Measurements from ENCODE around the gene PKN1. TPM values are rescaled to one million over a fixed set of nuclear protein-coding genes. Genes with fewer than 3 reads are reported as not detected.
"Not testable (repeated sequence)": the region's sequence is repeated elsewhere in the genome, so short reads cannot be mapped to it uniquely, and the experiment has no call there.

Gene PKN1
- total RNA-seq, 1 donor from 2014 or later, result 68.3 TPM

- FAIRE-seq (no peak), DNase-seq (ENCODE audit: low read depth) (no peak)
- H3K4me2 ChIP-seq (ENCODE audit: low read length), result no peak overlapping the region
- H3K4me3 Mint-ChIP-seq (ENCODE audit: unreplicated experiment), result no peak overlapping the region
- no peaks in the 10 kb centered on the region for H3K4me1 Mint-ChIP-seq (ENCODE audit: low read depth, unreplicated experiment)
- H3K4me3 ChIP-seq (ENCODE audit: insufficient read depth, low read depth, low read length), result no peak overlapping the region
- H3K36me3 ChIP-seq (ENCODE audit: insufficient read depth, low read length), result no peaks in the 10 kb centered on the region
- H3K9ac ChIP-seq (ENCODE audit: low read length), result no peak overlapping the region
- no peaks in the 10 kb centered on the region for H3K4me1 ChIP-seq (ENCODE audit: insufficient read depth, low read length)
- H3K27me3 Mint-ChIP-seq (ENCODE audit: low read depth, unreplicated experiment), result no peaks in the 10 kb centered on the region
- H3K27ac ChIP-seq (ENCODE audit: low read depth, low read length), result no peak overlapping the region
- H3K27ac Mint-ChIP-seq (ENCODE audit: unreplicated experiment), result no peak overlapping the region
- H3K79me2 ChIP-seq (ENCODE audit: insufficient read depth, low read length), result no peaks in the 10 kb centered on the region
- no peak overlapping the region for H2AFZ ChIP-seq (ENCODE audit: low read depth, low read length)
- H3K36me3 Mint-ChIP-seq (ENCODE audit: low read depth, unreplicated experiment), result peaks cover 5% of the 10 kb centered on the region
- H3K27me3 ChIP-seq (ENCODE audit: insufficient read depth, low read length), result no peaks in the 10 kb centered on the region
- no peaks in the 10 kb centered on the region for H3K9me3 ChIP-seq (ENCODE audit: insufficient read depth, low read depth, low read length)
- TF ChIP-seq EZH2 (IDR thresholded peaks at IDR 0.05; ENCODE audit: insufficient read depth, low read length), result no peak
- TF ChIP-seq, protein P1, sequence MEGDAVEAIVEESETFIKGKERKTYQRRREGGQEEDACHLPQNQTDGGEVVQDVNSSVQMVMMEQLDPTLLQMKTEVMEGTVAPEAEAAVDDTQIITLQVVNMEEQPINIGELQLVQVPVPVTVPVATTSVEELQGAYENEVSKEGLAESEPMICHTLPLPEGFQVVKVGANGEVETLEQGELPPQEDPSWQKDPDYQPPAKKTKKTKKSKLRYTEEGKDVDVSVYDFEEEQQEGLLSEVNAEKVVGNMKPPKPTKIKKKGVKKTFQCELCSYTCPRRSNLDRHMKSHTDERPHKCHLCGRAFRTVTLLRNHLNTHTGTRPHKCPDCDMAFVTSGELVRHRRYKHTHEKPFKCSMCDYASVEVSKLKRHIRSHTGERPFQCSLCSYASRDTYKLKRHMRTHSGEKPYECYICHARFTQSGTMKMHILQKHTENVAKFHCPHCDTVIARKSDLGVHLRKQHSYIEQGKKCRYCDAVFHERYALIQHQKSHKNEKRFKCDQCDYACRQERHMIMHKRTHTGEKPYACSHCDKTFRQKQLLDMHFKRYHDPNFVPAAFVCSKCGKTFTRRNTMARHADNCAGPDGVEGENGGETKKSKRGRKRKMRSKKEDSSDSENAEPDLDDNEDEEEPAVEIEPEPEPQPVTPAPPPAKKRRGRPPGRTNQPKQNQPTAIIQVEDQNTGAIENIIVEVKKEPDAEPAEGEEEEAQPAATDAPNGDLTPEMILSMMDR (IDR thresholded peaks at IDR 0.05; ENCODE audit: insufficient read depth, low read depth, low read length), result no peak
- H3K9me3 Mint-ChIP-seq (ENCODE audit: unreplicated experiment), result no peaks in the 10 kb centered on the region
- H4K20me1 ChIP-seq (ENCODE audit: insufficient read depth, low read length), result no peaks in the 10 kb centered on the region
Measured at GRCh38 chr19:14460935-14461334, 27.8 kb downstream of the PKN1 start.

DNA sequence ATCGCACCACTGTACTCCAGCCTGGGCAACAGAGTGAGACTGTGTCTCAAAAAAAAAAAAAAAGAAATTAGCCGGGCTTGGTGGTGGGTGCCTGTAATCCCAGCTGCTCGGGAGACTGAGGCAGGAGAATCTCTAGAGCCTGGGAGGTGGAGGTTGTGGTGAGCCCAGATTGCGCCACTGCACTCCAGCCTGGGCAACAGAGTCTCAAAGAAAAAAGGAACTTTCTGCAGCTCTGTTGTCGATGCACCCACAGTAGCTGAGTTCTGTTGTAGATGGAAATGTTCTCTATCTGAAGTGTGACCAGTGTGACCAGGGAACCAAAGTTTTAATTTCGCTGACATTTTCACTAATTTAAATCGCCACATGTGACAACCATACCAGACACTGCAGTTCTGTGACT, 29.3 kb downstream of the PKN1 start:
- H3K9me3 ChIP-seq (ENCODE audit: insufficient read depth, low read depth, low read length); H3K36me3 Mint-ChIP-seq (ENCODE audit: low read depth, unreplicated experiment); H3K9me3 Mint-ChIP-seq (ENCODE audit: unreplicated experiment); FAIRE-seq; H3K4me2 ChIP-seq (ENCODE audit: low read length); H3K9ac ChIP-seq (ENCODE audit: low read length); H3K79me2 ChIP-seq (ENCODE audit: insufficient read depth, low read length); H3K27me3 ChIP-seq (ENCODE audit: insufficient read depth, low read length); H3K4me1 Mint-ChIP-seq (ENCODE audit: low read depth, unreplicated experiment); H3K4me3 ChIP-seq (ENCODE audit: insufficient read depth, low read depth, low read length); H3K4me1 ChIP-seq (ENCODE audit: insufficient read depth, low read length); H3K4me3 Mint-ChIP-seq (ENCODE audit: unreplicated experiment); H3K36me3 ChIP-seq (ENCODE audit: insufficient read depth, low read length); H4K20me1 ChIP-seq (ENCODE audit: insufficient read depth, low read length); DNase-seq (ENCODE audit: low read depth); H3K27ac ChIP-seq (ENCODE audit: low read depth, low read length); H2AFZ ChIP-seq (ENCODE audit: low read depth, low read length); H3K27ac Mint-ChIP-seq (ENCODE audit: unreplicated experiment); H3K27me3 Mint-ChIP-seq (ENCODE audit: low read depth, unreplicated experiment): not testable (repeated sequence)

DNA sequence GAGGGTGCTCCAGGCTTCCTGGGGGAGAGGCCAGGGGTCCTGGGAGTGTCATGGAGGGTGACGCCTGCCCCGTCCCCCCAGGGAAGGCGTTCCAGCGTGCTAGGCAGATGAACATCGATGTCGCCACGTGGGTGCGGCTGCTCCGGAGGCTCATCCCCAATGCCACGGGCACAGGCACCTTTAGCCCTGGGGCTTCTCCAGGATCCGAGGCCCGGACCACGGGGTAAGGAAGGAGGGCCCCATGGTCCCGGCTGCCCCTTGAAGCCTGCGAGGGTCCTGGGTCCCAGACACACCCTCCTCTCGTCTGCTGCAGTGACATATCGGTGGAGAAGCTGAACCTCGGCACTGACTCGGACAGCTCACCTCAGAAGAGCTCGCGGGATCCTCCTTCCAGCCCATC, 30.6 kb downstream of the PKN1 start:
- no peak overlapping the region for H3K4me2 ChIP-seq (ENCODE audit: low read length)
- Mint-ChIP-seq H3K9me3 (ENCODE audit: unreplicated experiment) (no peaks in the 10 kb centered on the region), H3K36me3 (ENCODE audit: low read depth, unreplicated experiment) (peaks cover 7% of the 10 kb centered on the region), H3K27ac (ENCODE audit: unreplicated experiment) (no peak overlapping the region), H3K4me1 (ENCODE audit: low read depth, unreplicated experiment) (no peaks in the 10 kb centered on the region), H3K4me3 (ENCODE audit: unreplicated experiment) (no peak overlapping the region), H3K27me3 (ENCODE audit: low read depth, unreplicated experiment) (no peaks in the 10 kb centered on the region)
- no peaks in the 10 kb centered on the region for H3K27me3 ChIP-seq (ENCODE audit: insufficient read depth, low read length)
- H3K4me1 ChIP-seq (ENCODE audit: insufficient read depth, low read length), result no peaks in the 10 kb centered on the region
- no peaks in the 10 kb centered on the region for H3K36me3 ChIP-seq (ENCODE audit: insufficient read depth, low read length)
- DNase-seq (ENCODE audit: low read depth) (no peak), FAIRE-seq (no peak)
- H3K4me3 ChIP-seq (ENCODE audit: insufficient read depth, low read depth, low read length), result no peak overlapping the region
- H4K20me1 ChIP-seq (ENCODE audit: insufficient read depth, low read length), result no peaks in the 10 kb centered on the region
- H3K9me3 ChIP-seq (ENCODE audit: insufficient read depth, low read depth, low read length), result no peaks in the 10 kb centered on the region
- no peak overlapping the region for H3K27ac ChIP-seq (ENCODE audit: low read depth, low read length)
- H3K9ac ChIP-seq (ENCODE audit: low read length), result no peak overlapping the region
- TF ChIP-seq EZH2 (IDR thresholded peaks at IDR 0.05; ENCODE audit: insufficient read depth, low read length), result no peak
- TF ChIP-seq, protein P1 (IDR thresholded peaks at IDR 0.05; ENCODE audit: insufficient read depth, low read depth, low read length), result no peak
- no peak overlapping the region for H2AFZ ChIP-seq (ENCODE audit: low read depth, low read length)
- no peaks in the 10 kb centered on the region for H3K79me2 ChIP-seq (ENCODE audit: insufficient read depth, low read length)
